Gastroesophageal sphincter (tissue), 3 donors: ENCODE measurements around the gene KCNE1.

Experiments used
- POLR2A ChIP-seq, 2 donors: fragments of 450-650 bp; IDR thresholded peaks; one replicate each; pipeline ENCODE4 v1.6.1; 2017; ENCODE audit warnings: antibody characterized with exemption in 2 of 2, mild to moderate bottlenecking in 2 of 2, moderate library complexity in 1 of 2
- POLR2AphosphoS5 ChIP-seq: sonication (generic); formaldehyde crosslinking; IDR thresholded peaks from one replicate; pipeline ENCODE4 v1.6.1; 2017; ENCODE audit warnings: antibody characterized with exemption
- TF ChIP-seq, protein P1 (sequence below), 4 experiments: fragments of 200-600 bp in 2 of 4; fragments of 450-650 bp in 2 of 4; sonication (generic) in 1 of 4; IDR thresholded peaks; one replicate each; pipeline ENCODE4 v1.5.1; 2017 to 2019; ENCODE audit warnings: antibody characterized with exemption in 4 of 4, mild to moderate bottlenecking in 2 of 4, moderate library complexity in 2 of 4

DNA sequence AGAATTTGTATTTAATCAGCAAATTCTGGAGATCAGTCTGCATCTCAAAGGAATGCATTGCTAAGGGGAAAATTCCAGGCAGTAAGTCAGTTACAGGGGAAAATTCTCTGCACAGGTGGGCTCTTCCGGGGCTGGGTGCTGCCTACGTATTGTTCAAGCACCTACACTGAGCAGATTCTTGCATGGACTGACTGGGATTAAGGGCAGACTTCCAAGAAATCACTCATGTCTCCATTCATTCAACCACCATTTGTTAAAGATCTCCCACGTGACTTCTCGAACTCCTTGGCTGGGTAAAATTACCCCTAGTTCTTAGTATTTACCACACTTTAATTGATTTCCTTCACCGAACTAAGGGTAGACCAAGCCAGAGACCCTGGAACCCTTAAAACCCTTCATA is 28.2 kb upstream of the KCNE1 start:
- TF ChIP-seq POLR2AphosphoS5 (no peak), POLR2A (IDR thresholded peaks at IDR 0.05) (no peak)
- TF ChIP-seq, protein P1, sequence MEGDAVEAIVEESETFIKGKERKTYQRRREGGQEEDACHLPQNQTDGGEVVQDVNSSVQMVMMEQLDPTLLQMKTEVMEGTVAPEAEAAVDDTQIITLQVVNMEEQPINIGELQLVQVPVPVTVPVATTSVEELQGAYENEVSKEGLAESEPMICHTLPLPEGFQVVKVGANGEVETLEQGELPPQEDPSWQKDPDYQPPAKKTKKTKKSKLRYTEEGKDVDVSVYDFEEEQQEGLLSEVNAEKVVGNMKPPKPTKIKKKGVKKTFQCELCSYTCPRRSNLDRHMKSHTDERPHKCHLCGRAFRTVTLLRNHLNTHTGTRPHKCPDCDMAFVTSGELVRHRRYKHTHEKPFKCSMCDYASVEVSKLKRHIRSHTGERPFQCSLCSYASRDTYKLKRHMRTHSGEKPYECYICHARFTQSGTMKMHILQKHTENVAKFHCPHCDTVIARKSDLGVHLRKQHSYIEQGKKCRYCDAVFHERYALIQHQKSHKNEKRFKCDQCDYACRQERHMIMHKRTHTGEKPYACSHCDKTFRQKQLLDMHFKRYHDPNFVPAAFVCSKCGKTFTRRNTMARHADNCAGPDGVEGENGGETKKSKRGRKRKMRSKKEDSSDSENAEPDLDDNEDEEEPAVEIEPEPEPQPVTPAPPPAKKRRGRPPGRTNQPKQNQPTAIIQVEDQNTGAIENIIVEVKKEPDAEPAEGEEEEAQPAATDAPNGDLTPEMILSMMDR (IDR thresholded peaks at IDR 0.05): no peak
